T-helper 2 cell treated with Interferon-gamma antibody and Interleukin-4, amounts not matched to agents 5 μg/mL and 100 μg/mL, for 36 hours (primary cell): ENCODE measurements around the gene SSMEM1.
"Not testable (repeated sequence)": the region's sequence is repeated elsewhere in the genome, so short reads cannot be mapped to it uniquely, and the experiment has no call there.

ENCODE experiments used
- DNase-seq: peaks from one replicate; pipeline ENCODE4 v3.0.0; 2021; ENCODE audit warnings: low spot score
- H3K27ac Mint-ChIP-seq: one replicate; pipeline ENCODE4 v1.8.0; 2021; ENCODE audit warnings: mild to moderate bottlenecking, mixed read lengths
- H3K27me3 Mint-ChIP-seq: one replicate; pipeline ENCODE4 v1.8.0; 2021; ENCODE audit warnings: low read depth, mixed read lengths
- H3K36me3 Mint-ChIP-seq: one replicate; pipeline ENCODE4 v1.8.0; 2021; ENCODE audit warnings: low read depth, mixed read lengths
- H3K4me1 Mint-ChIP-seq: one replicate; pipeline ENCODE4 v1.8.0; 2021; ENCODE audit warnings: low read depth, mixed read lengths
- H3K4me3 Mint-ChIP-seq: one replicate; pipeline ENCODE4 v1.8.0; 2022; ENCODE audit warnings: mild to moderate bottlenecking, moderate library complexity, mixed read lengths
- H3K9me3 Mint-ChIP-seq: one replicate; pipeline ENCODE4 v1.8.0; 2021; ENCODE audit warnings: mixed read lengths

SSMEM1 gene

GRCh38 chr7:130246491-130246890 lies 38.8 kb downstream of the SSMEM1 start:
- not testable (repeated sequence) for H3K36me3 Mint-ChIP-seq, DNase-seq, H3K27ac Mint-ChIP-seq, H3K4me3 Mint-ChIP-seq, H3K27me3 Mint-ChIP-seq
- H3K9me3 Mint-ChIP-seq, result peaks cover 12% of the 10 kb centered on the region
- peaks cover 14% of the 10 kb centered on the region for H3K4me1 Mint-ChIP-seq

- not testable (repeated sequence) for H3K36me3 Mint-ChIP-seq, H3K27ac Mint-ChIP-seq, H3K4me1 Mint-ChIP-seq, H3K4me3 Mint-ChIP-seq, DNase-seq
- H3K9me3 Mint-ChIP-seq, result peaks cover 12% of the 10 kb centered on the region
- peaks cover 14% of the 10 kb centered on the region for H3K27me3 Mint-ChIP-seq
Measured at GRCh38 chr7:130248842-130249241, 41.2 kb downstream of the SSMEM1 start.

DNA sequence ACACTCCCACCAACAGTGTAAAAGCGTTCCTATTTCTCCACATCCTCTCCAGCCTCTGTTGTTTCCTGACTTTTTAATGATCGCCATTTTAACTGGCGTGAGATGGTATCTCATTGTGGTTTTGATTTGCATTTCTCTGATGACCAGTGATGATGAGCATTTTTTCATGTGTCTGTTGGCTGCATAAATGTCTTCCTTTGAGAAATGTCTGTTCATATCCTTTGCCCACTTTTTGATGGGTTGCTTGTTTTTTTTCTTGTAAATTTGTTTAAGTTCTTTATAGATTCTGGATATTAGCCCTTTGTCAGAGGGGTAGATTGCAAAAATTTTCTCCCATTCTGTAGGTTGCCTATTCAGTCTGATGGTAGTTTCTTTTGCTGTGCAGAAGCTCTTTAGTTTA lies 42.0 kb downstream of the SSMEM1 start:
- H3K27ac Mint-ChIP-seq, H3K27me3 Mint-ChIP-seq: not testable (repeated sequence)
- H3K9me3 Mint-ChIP-seq, result peaks cover 12% of the 10 kb centered on the region

DNA sequence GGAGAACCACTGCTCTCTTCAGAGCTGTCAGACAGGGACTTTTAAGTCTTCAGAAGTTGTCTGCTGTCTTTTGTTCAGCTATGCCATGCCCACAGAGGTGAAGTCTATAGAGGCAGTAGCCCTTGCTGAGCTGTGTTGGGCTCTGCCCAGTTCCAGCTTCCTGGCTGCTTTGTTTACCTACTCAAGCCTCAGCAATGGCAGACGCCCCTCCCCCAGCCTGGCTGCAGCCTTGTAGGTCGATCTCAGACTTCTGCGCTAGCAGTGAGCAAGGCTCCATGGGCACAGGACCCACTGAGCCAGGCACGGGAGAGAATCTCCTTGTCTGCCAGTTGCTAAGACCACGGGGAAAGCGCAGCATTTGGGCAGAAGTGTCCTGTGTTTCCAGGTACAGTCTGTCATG lies 46.9 kb downstream of the SSMEM1 start:
- Mint-ChIP-seq H3K4me3 (no peak overlapping the region), H3K36me3 (no peaks in the 10 kb centered on the region), H3K27ac (no peak overlapping the region), H3K27me3 (peaks cover 4% of the 10 kb centered on the region), H3K4me1 (no peaks in the 10 kb centered on the region), H3K9me3 (peaks cover 5% of the 10 kb centered on the region)
- no peak for DNase-seq

More for the DNA sequence above, 42.0 kb downstream of the SSMEM1 start:
- H3K4me3 Mint-ChIP-seq, DNase-seq, H3K36me3 Mint-ChIP-seq, H3K4me1 Mint-ChIP-seq: not testable (repeated sequence)

GRCh38 chr7:130256704-130257103 lies 49.0 kb downstream of the SSMEM1 start:
- no peak for DNase-seq
- peaks cover 4% of the 10 kb centered on the region for H3K27me3 Mint-ChIP-seq
- H3K4me3 Mint-ChIP-seq, result no peak overlapping the region
- H3K9me3 Mint-ChIP-seq, result peaks cover 5% of the 10 kb centered on the region
- no peaks in the 10 kb centered on the region for H3K36me3 Mint-ChIP-seq
- no peaks in the 10 kb centered on the region for H3K4me1 Mint-ChIP-seq
- no peak overlapping the region for H3K27ac Mint-ChIP-seq

GRCh38 chr7:130258494-130259078 lies 50.9 kb downstream of the SSMEM1 start:
- H3K27ac Mint-ChIP-seq, result no peak overlapping the region
- H3K27me3 Mint-ChIP-seq, result no peaks in the 10 kb centered on the region
- H3K4me1 Mint-ChIP-seq, result no peaks in the 10 kb centered on the region
- H3K4me3 Mint-ChIP-seq, result no peak overlapping the region
- DNase-seq, result no peak
- H3K9me3 Mint-ChIP-seq, result peaks cover 5% of the 10 kb centered on the region
- H3K36me3 Mint-ChIP-seq, result no peaks in the 10 kb centered on the region

DNA sequence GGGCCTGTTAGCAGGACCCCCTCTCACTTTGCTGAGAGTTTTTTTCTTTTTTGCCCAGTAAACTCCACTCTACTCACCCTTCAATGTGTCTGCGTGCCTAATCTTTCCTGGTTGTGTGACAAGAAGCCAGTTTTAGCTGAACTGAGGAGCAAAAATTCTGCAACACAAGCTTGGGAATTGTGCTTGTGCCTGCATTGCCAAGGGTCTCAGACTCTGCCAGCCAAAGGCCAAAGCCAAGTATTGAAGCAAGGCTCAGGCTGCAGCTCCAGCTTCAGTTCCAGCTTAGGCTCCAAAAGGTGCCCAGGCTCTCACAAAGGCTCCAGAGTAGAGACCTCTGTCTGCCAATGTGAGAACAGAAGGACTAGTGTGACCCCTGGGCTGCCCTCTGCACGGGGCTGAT lies 54.8 kb downstream of the SSMEM1 start:
- peaks cover 5% of the 10 kb centered on the region for H3K9me3 Mint-ChIP-seq

GRCh38 chr7:130263130-130263529 lies 55.5 kb downstream of the SSMEM1 start:
- Mint-ChIP-seq H3K27me3 (peaks cover 4% of the 10 kb centered on the region), H3K36me3 (no peaks in the 10 kb centered on the region), H3K9me3 (peaks cover 5% of the 10 kb centered on the region), H3K27ac (no peak overlapping the region), H3K4me1 (no peaks in the 10 kb centered on the region), H3K4me3 (no peak overlapping the region)
- DNase-seq, result no peak

More for the DNA sequence above, 54.8 kb downstream of the SSMEM1 start:
- DNase-seq, result no peak
- no peaks in the 10 kb centered on the region for H3K36me3 Mint-ChIP-seq
- no peaks in the 10 kb centered on the region for H3K4me1 Mint-ChIP-seq
- H3K27ac Mint-ChIP-seq, result no peak overlapping the region
- no peak overlapping the region for H3K4me3 Mint-ChIP-seq
- H3K27me3 Mint-ChIP-seq, result no peaks in the 10 kb centered on the region
